SH-SY5Y (cell line): ENCODE results near the gene LEPR.

Source experiments
- GATA2 ChIP-seq: IDR thresholded peaks from 2 replicates; pipeline ENCODE4 v1.6.1; 2011; ENCODE audit warnings: mild to moderate bottlenecking, low read depth, low read length
- GATA3 ChIP-seq: IDR thresholded peaks from 2 replicates; pipeline ENCODE4 v1.6.1; 2011; ENCODE audit warnings: low read depth, mild to moderate bottlenecking, low read length, moderate library complexity

The LEPR gene

DNA sequence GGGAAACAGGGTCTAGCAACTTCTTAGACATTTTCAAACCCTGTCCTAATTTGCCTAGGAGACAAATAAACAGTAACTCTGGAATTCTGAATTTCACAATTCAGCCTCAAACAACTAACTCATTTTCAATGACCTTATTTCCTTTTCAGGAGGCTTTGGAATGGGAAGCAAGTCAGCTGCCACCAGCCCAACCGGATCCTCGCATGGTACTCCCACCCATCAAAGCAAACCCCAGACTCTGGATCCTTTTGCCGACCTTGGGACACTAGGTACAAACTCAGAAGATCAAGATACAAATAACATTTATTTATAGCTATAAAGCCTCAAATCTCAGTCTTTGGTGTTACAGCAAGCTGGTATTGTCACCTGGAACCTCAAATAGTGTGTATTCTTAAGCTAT is 18.9 kb upstream of the LEPR start:
- TF ChIP-seq GATA2: no peak
- no peak for TF ChIP-seq GATA3

DNA sequence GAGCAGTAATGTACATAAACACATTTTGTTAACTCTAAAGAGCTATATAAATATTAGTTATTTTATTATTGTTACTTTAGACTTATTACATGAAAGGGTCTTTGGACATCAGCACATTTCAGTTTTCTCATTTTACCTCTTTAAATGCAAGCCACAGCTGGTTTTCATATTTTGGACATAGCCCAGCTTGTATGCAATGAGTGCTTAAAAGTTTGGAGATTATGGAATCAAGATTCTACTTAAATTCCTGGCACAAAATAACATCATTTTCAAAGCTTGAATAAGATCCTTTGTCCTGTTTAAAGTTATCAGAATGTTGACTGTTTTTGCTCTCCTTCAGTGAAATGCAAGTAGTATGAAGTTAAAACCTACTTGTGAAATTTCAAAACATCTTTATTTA is 15.5 kb upstream of the LEPR start:
- TF ChIP-seq GATA3 (no peak), GATA2 (no peak)

GRCh38 chr1:65407877-65408276 is 12.6 kb upstream of the LEPR start:
- TF ChIP-seq GATA2: no peak
- no peak for TF ChIP-seq GATA3

DNA sequence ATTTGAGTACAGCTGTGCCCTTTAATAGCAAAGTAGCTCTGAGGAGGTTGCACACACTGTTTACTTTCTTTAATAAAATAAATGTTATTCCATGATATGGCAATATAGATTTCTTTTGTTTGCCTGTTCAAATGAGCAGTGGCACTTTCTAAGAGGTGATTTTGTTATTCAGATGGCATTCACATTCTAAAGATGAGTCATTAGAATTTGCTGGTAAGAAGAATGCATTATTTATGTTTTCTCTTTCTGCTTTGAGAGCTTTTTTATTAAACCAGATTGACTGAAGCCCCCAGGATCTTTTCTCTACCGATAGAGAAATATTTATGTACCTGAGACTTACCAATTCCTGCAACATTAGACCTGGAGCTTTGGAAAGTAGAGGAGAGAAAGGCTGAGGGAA is 11.2 kb upstream of the LEPR start:
- TF ChIP-seq GATA2 (no peak), GATA3 (no peak)

- TF ChIP-seq GATA3 (no peak), GATA2 (no peak)
Observed at GRCh38 chr1:65409816-65410326, 10.6 kb upstream of the LEPR start.

DNA sequence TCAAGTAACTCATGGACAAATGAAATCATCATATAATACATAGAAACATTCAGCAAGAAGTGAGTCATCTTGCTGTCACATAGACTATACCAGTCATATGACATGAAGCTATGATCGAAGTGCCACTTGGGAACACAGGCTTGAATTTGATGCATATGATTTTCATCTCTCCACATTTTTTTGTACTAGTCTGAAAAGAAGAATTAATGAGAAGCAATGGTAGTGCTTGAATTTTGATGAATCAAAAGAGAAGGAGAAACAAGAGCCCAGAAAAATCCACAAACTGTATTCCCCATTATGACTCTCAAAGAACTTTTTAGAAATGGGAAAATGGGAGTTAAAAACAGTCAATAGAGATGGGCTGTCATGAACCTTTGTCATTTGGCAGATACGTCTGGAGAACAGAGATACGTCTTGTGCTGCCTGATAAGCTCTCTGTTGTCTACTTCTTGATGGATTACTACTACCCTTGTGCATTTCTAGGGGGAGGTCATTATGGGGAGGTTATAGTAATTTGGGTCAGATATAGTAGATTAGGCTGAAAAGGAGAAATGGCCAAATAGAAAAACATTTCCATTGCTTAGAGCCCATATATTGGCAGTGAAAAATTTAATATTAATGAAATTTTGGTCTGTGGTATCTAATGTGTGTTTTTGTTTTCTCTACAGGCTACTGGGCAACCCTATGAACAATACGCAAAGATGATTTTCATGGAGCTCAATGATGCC is 8.0 kb upstream of the LEPR start:
- no peak for TF ChIP-seq GATA3
- TF ChIP-seq GATA2: no peak

- TF ChIP-seq GATA3: no peak
- no peak for TF ChIP-seq GATA2
Observed at GRCh38 chr1:65412984-65413375, 7.5 kb upstream of the LEPR start.

- TF ChIP-seq GATA2 (no peak), GATA3 (no peak)
Observed at GRCh38 chr1:65414538-65414937, 5.9 kb upstream of the LEPR start.

- TF ChIP-seq GATA3: no peak
- no peak for TF ChIP-seq GATA2
Observed at GRCh38 chr1:65416767-65417166, 3.7 kb upstream of the LEPR start.

- TF ChIP-seq GATA2: no peak
- TF ChIP-seq GATA3: no peak
Observed at GRCh38 chr1:65417729-65418128, 2.7 kb upstream of the LEPR start.

GRCh38 chr1:65418522-65419185 is 1.8 kb upstream of the LEPR start:
- TF ChIP-seq GATA3 (no peak), GATA2 (no peak)

DNA sequence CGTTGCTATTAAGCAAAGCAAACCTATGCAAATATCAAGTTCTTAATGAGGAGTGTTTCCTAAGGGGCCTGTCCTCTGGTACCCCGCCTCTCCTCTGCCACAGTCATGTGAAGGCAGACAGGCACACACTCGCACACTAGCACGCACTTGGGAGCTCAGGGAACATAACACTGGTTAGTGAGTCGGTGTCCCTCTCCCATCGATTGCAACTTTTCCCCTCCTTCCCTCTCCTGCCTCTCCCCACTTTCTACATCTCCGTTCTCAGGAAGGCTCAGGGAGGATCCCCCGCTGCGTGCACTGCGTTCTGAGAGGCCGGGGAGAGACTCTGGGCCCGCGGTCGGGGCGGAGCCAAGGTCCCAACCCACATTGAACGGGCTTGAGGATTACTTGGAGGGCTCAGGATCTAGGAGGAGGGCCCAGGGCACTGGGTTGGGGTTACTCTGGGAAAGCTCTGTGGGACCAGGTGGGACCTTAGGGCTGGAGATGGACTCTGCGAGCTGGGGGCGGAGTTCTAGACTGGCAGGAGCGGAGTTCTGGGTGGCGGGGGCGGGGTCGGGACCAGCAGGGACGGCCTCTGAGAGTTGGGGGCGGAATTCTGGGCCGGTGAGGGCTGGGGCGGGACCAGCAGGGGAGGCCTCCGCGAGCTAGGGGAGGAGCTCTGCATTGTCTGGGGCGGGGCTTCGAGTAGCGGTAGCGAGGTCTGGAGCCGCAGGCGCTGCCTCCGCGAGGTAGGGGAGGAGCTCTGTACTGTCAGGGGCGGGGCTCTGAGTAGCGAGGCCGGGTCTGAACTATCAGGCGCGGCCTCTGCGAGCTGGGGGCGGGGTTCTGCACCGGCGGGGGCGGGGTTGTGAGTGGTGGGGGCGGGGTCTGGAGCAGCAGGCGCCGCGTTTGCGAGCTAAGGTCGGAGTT is 533 bp upstream of the LEPR start:
- TF ChIP-seq GATA3: no peak
- no peak for TF ChIP-seq GATA2

DNA sequence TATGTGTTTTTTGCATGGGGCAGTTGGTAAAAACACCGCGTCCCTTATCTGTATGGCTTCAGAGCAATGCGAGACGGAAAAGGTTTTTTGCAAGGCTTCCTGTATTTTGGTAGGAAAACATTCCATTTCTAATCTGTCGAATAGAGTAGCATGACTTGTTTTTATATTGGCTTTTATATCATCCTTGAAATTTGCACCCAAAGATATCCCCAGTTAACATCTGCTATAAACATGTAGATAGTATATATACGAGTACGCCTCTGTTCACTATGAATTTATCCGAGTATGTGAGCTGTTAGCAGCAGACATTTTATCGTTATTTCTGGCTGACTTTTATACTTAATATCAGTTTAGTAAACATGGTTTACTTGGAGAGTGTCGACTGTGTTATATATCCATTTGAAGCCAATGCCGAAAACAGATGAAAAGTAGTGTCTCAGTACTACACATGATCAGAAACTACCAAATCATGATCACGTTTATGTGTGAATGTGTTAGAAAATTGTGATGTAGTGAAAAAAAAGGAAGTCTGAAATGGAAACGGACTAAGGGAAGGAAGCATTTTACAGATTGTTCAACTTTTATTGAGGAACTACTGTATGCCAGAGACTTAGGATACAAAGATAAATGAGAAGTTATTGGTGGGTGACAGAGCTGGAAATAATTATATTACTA is 1.0 kb downstream of the LEPR start:
- TF ChIP-seq GATA2: no peak
- TF ChIP-seq GATA3: no peak

- no peak for TF ChIP-seq GATA2
- TF ChIP-seq GATA3: no peak
Observed at GRCh38 chr1:65422241-65423203, 2.1 kb downstream of the LEPR start.
